A673 (cell line): ENCODE data around the gene WDR7. TPM values are rescaled to one million over a fixed set of nuclear protein-coding genes. Genes with fewer than 3 reads are reported as not detected.

Experiments used
- BruUV-seq: library from RNA; stranded (reverse); fragments of 400-500 nt; replicated peaks from 2 replicates; lab custom pipeline; 2021; lab: Mats Ljungman, UMichigan
- CTCF ChIA-PET: fragments of 300-600 bp; sonication (Branson Sonifier 250); formaldehyde crosslinking; loops from one replicate; lab custom pipeline; 2022; ENCODE audit warnings: antibody characterized with exemption; lab: Charles Lee
- POLR2A ChIA-PET: fragments of 300-600 bp; sonication (Branson Sonifier 250); formaldehyde crosslinking; loops from one replicate; lab custom pipeline; 2022; ENCODE audit warnings: antibody characterized with exemption; ENCODE audit not compliant: low non-redundant PET; lab: Charles Lee
- DNase-seq: peaks from one replicate; pipeline ENCODE4 v3.0.0-alpha.2; 2015; ENCODE audit warnings: low spot score
- H3K27ac ChIP-seq: fragments of 200-600 bp; sonication (generic); 2 replicates; pipeline ENCODE4 v1.5.1; 2016; ENCODE audit warnings: mixed run types, low read depth, mild to moderate bottlenecking, mixed read lengths, antibody characterized with exemption, low read length; ENCODE audit not compliant: poor library complexity, severe bottlenecking
- H3K27me3 ChIP-seq: fragments of 200-600 bp; sonication (generic); replicated peaks from 2 replicates; pipeline ENCODE4 v1.6.1; 2017; ENCODE audit warnings: mixed run types, low read depth, mild to moderate bottlenecking, mixed read lengths, antibody characterized with exemption, low read length; ENCODE audit not compliant: insufficient read depth, poor library complexity
- H3K36me3 ChIP-seq: fragments of 200-600 bp; sonication (generic); 2 replicates; pipeline ENCODE4 v1.6.1; 2016; ENCODE audit warnings: mixed run types, mild to moderate bottlenecking, mixed read lengths, antibody characterized with exemption, low read length; ENCODE audit not compliant: insufficient read depth, poor library complexity, severe bottlenecking
- H3K4me1 ChIP-seq: fragments of 200-600 bp; sonication (generic); 2 replicates; pipeline ENCODE4 v1.6.1; 2017; ENCODE audit warnings: mixed run types, mild to moderate bottlenecking, mixed read lengths, antibody characterized with exemption, low read length; ENCODE audit not compliant: insufficient read depth, poor library complexity, severe bottlenecking
- H3K4me3 ChIP-seq: fragments of 200-600 bp; sonication (generic); 2 replicates; pipeline ENCODE4 v1.5.1; 2016; ENCODE audit warnings: low read depth, mixed run types, mild to moderate bottlenecking, mixed read lengths, low read length; ENCODE audit not compliant: poor library complexity, severe bottlenecking
- H3K9me3 ChIP-seq: fragments of 200-600 bp; sonication (generic); 2 replicates; pipeline ENCODE4 v1.6.1; 2016; ENCODE audit warnings: mixed run types, low read depth, mild to moderate bottlenecking, mixed read lengths, antibody characterized with exemption, low read length; ENCODE audit not compliant: poor library complexity, severe bottlenecking
- CTCF ChIP-seq: fragments of 300-800, 200-600 bp; sonication (generic); conservative IDR thresholded peaks from 2 replicates; pipeline ENCODE4 v1.5.1; 2017; ENCODE audit warnings: low read depth, mild to moderate bottlenecking, antibody characterized with exemption, low read length, moderate library complexity, mixed read lengths
- EZH2 ChIP-seq: fragments of 200-600 bp; sonication (generic); IDR thresholded peaks from 2 replicates; pipeline ENCODE4 v1.6.1; 2017; ENCODE audit warnings: borderline replicate concordance, low read depth, mild to moderate bottlenecking, mixed read lengths, antibody characterized with exemption, low read length; ENCODE audit not compliant: poor library complexity, severe bottlenecking
- intact Hi-C: fragments of 100-400 bp; cut with micrococcal nuclease; formaldehyde crosslinking; loops from one replicate; pipeline ENCODE4 v1.10.0; 2022; ENCODE audit not compliant: unreplicated experiment
- total RNA-seq: library from RNA; stranded (reverse); gene quantifications from 2 replicates; pipeline ENCODE4 v1.2.3, GENCODE V29; 2021

Gene WDR7
- total RNA-seq, 1 experiment from 2014 or later = 21.2 TPM

DNA sequence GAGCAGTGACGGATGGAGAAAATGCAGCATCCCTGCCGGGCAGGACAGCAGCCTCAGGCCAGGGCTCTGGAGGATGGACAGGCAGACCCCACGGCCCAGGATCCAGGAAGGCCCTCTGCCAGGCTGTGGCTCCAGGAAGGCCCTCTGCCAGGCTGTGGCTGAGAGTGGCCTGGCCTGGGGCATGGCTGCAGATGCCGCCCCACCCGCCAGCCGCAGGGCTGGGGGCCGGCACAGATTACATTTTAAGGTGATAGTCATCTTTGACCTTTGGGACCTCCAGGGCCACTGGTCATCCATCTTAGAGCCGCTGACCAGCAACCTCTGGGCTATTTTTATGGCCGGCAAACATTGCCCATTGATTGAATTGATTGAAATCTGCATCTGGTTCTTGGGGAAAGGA lies 397.7 kb downstream of the WDR7 start:
- ChIA-PET POLR2A (no interaction called here), CTCF (no interaction called here)
- intact Hi-C loops = no loop called here
- no TSS peak for BruUV-seq
- Histone ChIP-seq H3K27me3 (no peaks in the 10 kb centered on the region), H3K9me3 (no peaks in the 10 kb centered on the region), H3K4me1 (no peaks in the 10 kb centered on the region), H3K27ac (no peak overlapping the region), H3K4me3 (no peak overlapping the region), H3K36me3 (no peaks in the 10 kb centered on the region)
- TF ChIP-seq EZH2 = no peak
- TF ChIP-seq CTCF = no peak
- no peak for DNase-seq

- Histone ChIP-seq H3K36me3 (no peaks in the 10 kb centered on the region), H3K4me1 (no peaks in the 10 kb centered on the region), H3K27ac (no peak overlapping the region), H3K9me3 (no peaks in the 10 kb centered on the region), H3K27me3 (peaks cover 10% of the 10 kb centered on the region), H3K4me3 (no peak overlapping the region)
- ChIA-PET CTCF (no interaction called here), POLR2A (no interaction called here)
- intact Hi-C loops = no loop called here
- BruUV-seq = no TSS peak
- TF ChIP-seq CTCF = no peak
- no peak for TF ChIP-seq EZH2
- DNase-seq = no peak
Measured at GRCh38 chr18:57050310-57050949, 399.3 kb downstream of the WDR7 start.

- Histone ChIP-seq H3K27ac (no peak overlapping the region), H3K9me3 (no peaks in the 10 kb centered on the region), H3K27me3 (peaks cover 10% of the 10 kb centered on the region), H3K4me1 (no peaks in the 10 kb centered on the region), H3K36me3 (no peaks in the 10 kb centered on the region), H3K4me3 (no peak overlapping the region)
- POLR2A ChIA-PET = no interaction called here
- CTCF ChIA-PET = no interaction called here
- intact Hi-C loops = no loop called here
- no peak for DNase-seq
- BruUV-seq = no TSS peak
- TF ChIP-seq CTCF (no peak), EZH2 (no peak)
Measured at GRCh38 chr18:57051021-57051656, 400.0 kb downstream of the WDR7 start.
